DOHH2 (cell line): ENCODE data around the gene FABP3.

Experiments
- CTCF ChIP-seq: fragments of 200-600 bp; sonication (generic); IDR thresholded peaks from one replicate; pipeline ENCODE4 v1.5.1; 2014; ENCODE audit warnings: antibody characterized with exemption, mild to moderate bottlenecking, low read depth, low read length; ENCODE audit not compliant: poor library complexity, severe bottlenecking
- EZH2phosphoT487 ChIP-seq: fragments of 200-600 bp; sonication (generic); IDR thresholded peaks from 2 replicates; pipeline ENCODE4 v1.6.1; 2017; ENCODE audit warnings: borderline replicate concordance, mild to moderate bottlenecking, antibody characterized with exemption, low read length, moderate library complexity, mixed read lengths

GRCh38 chr1:31380181-31380580 lies 7.3 kb upstream of the FABP3 start:
- no peak for TF ChIP-seq CTCF
- TF ChIP-seq EZH2phosphoT487: no peak
